HG02970 (cell line): ENCODE data around the gene CRYBB1.

Experiments
- ATAC-seq: cut with Tn5 transposase; IDR thresholded peaks from one replicate; pipeline ENCODE4 v1.9.1; 2021; ENCODE audit warnings: mild to moderate bottlenecking, moderate library complexity, moderate number of reproducible peaks; ENCODE audit not compliant: unreplicated experiment, low FRiP score

Gene CRYBB1

DNA sequence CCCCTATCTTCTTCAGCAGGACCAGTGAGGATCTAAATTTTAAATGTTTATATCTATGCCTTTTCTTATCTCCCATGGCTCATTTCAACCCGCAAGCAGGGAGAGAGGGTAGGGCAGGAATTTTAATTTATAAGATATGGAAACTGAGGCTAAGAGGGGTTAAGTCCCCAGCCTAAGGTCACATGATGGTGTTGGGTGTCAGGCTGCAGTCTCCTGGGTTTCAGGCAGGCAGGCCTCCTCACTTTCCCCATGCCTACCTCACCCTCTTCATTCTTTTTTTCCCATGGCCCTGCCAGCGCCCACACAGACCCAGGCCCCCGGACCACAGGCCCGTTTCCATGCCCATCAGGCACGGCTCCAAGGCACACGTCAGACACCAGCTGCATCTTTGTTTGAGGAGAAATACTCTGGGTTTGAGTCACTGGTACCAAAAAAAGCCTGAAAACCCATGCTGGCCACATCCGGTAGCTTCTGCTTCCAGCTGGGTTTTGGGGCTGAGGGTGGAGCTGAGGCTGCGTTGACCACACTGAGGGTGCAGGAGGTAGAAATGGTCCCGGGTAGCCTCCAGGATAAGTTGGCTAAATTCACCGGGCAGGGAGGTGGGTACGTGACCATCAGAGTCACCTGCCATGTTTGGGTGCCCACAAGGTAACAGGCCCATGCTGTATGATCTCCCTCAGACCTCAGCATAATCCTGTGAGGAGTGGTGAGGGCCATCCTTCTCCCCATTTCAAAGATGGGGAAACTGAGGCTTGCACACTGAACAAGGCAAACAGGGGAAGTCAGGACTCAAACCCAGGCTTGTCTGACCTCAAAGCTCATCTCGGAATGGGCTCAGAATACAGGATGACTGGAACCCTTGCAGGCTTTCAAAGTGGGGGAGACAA is 7.5 kb downstream of the CRYBB1 start:
- peak; percentile 67 for ATAC-seq

DNA sequence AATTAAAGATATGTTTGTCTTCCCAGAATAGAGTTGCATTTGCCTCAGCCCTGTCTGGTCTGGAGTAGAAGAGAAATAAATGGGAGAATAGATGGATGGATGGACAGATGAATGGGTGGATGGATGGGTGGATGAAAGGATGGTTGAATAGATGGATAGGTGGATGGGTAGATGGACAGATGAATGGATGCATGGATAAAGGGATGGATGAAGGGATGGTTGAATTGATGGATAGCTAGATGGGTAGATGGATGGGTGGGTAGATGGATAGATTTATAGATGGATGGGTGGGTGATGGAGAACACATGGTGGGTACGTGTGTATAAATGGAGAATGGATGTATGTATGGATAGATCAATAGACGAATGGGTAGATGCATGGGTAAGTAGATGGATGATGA is 8.5 kb downstream of the CRYBB1 start:
- ATAC-seq, result no peak

GRCh38 chr22:26608129-26608528 is 9.7 kb downstream of the CRYBB1 start:
- ATAC-seq, result no peak

GRCh38 chr22:26606611-26607010 is 11.2 kb downstream of the CRYBB1 start:
- ATAC-seq, result no peak

GRCh38 chr22:26604368-26604767 is 13.5 kb downstream of the CRYBB1 start:
- no peak for ATAC-seq

GRCh38 chr22:26602127-26602526 is 15.7 kb downstream of the CRYBB1 start:
- ATAC-seq, result no peak

- no peak for ATAC-seq
Observed at GRCh38 chr22:26601726-26602125, 16.1 kb downstream of the CRYBB1 start.

DNA sequence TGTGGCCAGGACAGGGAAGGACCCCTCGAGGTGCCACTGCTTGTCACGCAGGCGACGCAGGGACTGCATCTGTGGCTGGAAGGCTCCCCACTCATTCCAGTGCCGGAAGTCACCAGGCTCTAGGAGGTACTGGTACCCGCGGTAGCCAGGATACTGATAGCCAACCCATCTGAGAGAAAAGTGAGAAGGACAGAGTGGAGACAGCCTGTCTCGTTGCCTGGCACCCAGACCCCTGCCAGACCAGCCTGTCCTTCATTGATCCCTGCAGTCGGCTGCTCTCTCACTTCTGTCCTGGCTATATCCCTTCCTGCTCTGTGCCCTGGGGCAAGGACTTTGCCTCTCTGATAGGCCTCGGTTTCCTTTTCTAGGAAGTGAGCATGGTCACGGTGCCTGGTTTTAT is 18.3 kb downstream of the CRYBB1 start:
- ATAC-seq, result no peak

- no peak for ATAC-seq
Observed at GRCh38 chr22:26597480-26597879, 20.3 kb downstream of the CRYBB1 start.

- ATAC-seq, result no peak
Observed at GRCh38 chr22:26597026-26597425, 20.8 kb downstream of the CRYBB1 start.

DNA sequence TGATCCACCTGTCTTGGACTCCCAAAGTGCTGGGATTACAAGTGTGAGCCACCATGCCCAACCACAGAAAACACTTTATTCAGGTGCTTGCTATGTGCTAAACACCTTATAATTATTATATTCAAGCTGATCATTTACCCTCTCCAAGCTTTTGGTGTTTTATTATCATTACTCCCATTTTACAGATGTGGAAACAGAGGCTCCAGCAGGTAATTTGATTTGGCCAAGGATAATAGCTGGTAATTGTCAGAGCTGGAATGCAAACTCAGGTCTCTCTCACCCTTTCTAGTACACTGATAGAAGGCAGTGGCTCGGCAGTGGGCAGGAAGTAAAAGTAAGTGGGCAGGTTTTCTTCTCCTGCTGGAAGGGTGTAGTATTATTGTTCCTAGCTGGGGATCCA is 24.1 kb downstream of the CRYBB1 start:
- ATAC-seq, result no peak

- ATAC-seq, result no peak
Observed at GRCh38 chr22:26592421-26592891, 25.4 kb downstream of the CRYBB1 start.

DNA sequence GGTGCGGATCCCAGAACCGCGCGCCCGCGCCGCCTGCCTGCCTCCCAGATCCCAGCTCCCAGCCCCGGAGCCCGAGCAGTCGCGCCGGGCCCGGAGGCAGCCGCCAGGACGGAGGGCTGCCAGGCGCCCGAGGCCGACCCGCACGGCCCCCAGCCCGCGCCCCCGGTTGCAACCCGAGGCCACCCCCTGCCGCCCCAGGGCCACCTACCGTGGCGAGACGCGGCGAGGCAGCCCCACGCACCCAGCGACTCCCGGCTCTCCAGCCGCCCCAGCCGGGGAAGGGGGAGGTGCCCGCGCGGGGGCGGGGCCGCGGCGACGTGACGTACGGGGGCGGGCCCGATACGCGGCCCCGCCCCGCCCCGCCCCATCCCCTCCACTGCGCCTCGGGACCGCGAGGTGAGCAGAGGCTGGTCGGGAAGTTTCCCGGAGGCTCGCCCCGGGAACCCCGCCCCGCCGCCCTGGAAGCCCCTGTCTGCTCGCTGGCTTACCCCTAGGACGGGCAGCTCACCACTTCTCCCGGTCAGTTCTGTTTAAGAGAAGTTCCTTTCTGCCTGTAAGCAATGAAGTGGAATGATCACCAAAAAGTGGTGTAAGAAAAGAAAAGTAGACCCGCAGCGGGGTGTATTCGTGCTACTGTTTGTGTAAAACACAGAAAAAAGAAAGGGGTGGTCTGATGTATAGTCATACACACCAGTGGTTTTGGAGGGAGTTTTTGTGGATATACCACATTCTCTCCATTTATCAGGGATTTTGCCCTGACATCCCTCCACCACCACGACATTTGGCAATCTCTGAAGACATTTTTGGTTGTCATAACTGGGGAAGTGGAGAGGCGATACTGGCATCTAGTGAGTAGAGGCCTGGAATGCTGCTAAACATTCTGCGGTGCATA is 27.7 kb downstream of the CRYBB1 start, which contains the start of gene TPST2:
TSS of gene TPST2 (minus strand) at position 288 of the 892 bp plus-strand sequence. CDS start 48,502 bp downstream, outside the sequence.
- ATAC-seq, result no peak

DNA sequence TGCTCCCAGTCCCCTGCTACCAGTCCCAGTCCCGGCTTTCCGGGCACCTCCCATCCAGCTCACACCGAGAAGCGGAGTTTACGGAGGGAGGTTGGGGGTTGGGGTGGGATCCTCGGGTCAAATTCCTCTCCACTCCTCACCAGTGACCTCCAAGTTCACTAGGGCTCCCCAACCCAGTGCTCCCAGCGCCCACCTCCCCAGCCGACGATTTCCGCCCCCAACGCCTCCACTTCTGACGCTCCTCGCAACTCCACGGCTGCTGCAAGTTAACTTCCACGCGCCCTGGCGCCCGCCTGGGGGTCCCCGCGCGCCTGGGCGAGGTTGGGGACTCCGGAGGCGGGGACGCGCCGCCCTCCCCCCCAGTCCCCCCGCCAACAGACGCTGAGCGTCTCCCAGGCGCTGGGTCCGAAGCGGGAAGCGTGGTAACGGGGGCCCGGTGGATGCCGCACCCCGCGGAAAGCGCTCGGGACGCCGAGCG is 28.4 kb downstream of the CRYBB1 start:
- ATAC-seq, result no peak

DNA sequence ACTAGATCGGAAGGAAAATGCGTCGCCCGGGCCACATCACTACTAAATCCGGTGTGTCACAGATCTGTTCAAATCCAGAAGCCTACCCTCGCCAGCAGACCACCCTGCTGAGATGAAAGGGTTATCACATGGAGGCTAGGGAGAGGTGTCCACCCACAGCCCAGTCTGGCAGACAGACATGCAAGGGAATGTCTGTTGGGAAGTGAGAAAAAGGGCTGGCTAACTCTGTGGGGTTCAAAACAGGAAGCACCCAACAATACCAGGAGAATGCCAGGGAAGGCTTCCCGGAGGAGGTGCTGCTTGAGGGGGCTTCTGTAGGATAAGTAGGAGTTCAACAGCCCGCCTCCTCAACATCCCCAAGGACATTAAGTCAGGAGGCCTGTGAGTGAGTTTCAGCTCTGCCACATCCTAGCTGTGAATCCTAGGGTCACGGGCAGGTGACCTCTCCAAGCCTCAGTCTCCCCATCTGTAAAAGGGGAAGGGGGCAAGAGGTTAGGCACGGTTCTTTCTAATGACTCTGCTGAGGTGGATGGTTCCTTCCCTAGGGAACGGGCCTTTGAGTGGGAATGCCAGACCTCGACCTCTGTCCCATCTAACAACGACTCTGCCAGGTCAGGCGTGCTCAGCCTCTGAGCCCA is 29.0 kb downstream of the CRYBB1 start:
- ATAC-seq, result no peak

DNA sequence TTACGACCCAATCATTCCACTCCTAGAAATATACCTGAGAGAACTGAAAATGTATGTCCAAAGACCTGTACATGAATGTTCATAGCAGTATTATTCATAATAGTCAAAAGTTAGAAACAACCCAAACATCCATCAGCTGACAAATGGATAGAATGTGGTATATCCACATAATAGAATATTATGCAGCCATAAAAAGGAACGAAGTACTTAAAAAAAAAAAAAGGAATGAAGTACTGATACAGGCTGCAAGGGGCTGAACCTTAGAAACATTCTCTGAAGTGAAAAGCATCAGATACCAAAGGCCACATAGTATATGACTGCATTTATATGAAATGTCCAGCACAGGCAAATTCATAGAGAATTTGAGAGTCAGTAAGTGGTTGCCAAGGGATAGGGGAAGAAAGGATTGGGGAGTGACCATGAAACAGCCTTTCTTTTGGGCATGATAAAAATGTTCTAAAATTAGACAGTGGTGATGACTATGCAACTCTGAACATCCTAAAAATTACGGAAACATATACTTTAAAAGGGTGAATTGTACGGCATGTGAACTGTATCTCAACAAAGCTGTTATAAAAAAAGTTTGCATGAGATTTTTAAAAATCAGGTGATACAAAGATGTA is 29.7 kb downstream of the CRYBB1 start:
- no peak for ATAC-seq

- ATAC-seq, result no peak
Observed at GRCh38 chr22:26586556-26587325, 31.1 kb downstream of the CRYBB1 start.

- ATAC-seq, result no peak
Observed at GRCh38 chr22:26585104-26585790, 32.6 kb downstream of the CRYBB1 start.

DNA sequence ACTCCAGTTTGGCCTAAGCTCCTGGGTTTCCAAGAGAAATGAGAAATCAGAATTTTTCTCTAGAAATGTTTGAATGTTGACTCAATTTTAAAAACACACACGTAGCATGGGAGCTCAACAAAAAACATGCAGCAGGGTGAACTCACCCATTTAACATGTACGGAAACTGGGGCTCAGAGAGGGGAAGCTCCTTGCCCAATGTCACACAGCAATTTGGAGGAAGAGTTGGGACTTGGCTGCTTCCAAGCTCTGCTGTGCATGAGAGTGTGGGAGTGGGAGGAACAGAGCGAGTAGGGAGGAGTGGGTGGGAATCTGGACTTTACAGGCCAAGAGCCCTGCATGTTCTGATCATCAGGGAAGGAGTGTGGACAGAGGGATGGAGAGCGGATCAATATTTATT is 33.8 kb downstream of the CRYBB1 start:
- no peak for ATAC-seq
